ENCODE measurements around the gene ABCC4.

DNA sequence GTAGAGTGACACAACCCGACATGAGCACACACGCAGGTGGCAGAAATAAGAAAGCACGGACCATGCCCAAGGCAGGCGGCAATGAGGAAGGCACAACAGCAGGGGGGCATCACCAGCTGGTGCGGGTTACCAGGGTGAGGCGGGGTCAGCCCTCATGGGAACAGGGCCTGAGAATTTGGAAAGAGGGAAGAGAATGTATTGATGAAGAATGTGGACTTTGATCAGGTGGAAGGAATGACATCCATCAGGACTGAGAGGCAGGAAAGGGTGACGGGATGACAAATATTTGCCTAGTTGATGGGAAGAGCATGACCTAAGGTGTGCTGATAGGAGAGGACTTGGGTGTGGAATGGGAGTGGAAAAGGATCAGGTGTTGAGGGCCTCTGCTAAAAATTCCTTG lies 177.5 kb downstream of the ABCC4 start:
- no peak for TF ChIP-seq CTCF (IDR thresholded peaks at IDR 0.05 in 8 of 11, conservative IDR thresholded peaks at IDR 0.05 in 3 of 11)
- no peak for TF ChIP-seq POLR2A (IDR thresholded peaks at IDR 0.05)
- no peak for TF ChIP-seq POLR2AphosphoS5 (IDR thresholded peaks at IDR 0.05)

Data from spleen (tissue), 7 donors.